Vagina (tissue), 2 donors: Measurements from ENCODE around the gene GLIPR2.

Experiments
- CTCF ChIP-seq, 3 experiments: fragments of 450-650 bp in 2 of 3; fragments of 200-600 bp in 1 of 3; sonication (generic) in 1 of 3; IDR thresholded peaks; one replicate each; pipeline ENCODE4 v1.5.1; 2017 to 2019; ENCODE audit warnings: antibody characterized with exemption in 3 of 3, mild to moderate bottlenecking in 2 of 3, moderate library complexity in 2 of 3
- POLR2A ChIP-seq, 2 donors: fragments of 450-650 bp; IDR thresholded peaks; one replicate each; pipeline ENCODE4 v1.6.1; 2017; ENCODE audit warnings: antibody characterized with exemption in 2 of 2, mild to moderate bottlenecking in 2 of 2, moderate library complexity in 2 of 2

- TF ChIP-seq POLR2A (IDR thresholded peaks at IDR 0.05) (no peak), CTCF (IDR thresholded peaks at IDR 0.05) (no peak)
Measured at GRCh38 chr9:36091026-36091953, 45.2 kb upstream of the GLIPR2 start.
